ENCODE results near the gene TGFB1. TPM values are rescaled to one million over a fixed set of nuclear protein-coding genes. Genes with fewer than 3 reads are reported as not detected.

TGFB1 gene
- polyA plus RNA-seq, 1 of the 3 experiments (the other 2 are of a cell fraction), result 25.5 TPM

DNA sequence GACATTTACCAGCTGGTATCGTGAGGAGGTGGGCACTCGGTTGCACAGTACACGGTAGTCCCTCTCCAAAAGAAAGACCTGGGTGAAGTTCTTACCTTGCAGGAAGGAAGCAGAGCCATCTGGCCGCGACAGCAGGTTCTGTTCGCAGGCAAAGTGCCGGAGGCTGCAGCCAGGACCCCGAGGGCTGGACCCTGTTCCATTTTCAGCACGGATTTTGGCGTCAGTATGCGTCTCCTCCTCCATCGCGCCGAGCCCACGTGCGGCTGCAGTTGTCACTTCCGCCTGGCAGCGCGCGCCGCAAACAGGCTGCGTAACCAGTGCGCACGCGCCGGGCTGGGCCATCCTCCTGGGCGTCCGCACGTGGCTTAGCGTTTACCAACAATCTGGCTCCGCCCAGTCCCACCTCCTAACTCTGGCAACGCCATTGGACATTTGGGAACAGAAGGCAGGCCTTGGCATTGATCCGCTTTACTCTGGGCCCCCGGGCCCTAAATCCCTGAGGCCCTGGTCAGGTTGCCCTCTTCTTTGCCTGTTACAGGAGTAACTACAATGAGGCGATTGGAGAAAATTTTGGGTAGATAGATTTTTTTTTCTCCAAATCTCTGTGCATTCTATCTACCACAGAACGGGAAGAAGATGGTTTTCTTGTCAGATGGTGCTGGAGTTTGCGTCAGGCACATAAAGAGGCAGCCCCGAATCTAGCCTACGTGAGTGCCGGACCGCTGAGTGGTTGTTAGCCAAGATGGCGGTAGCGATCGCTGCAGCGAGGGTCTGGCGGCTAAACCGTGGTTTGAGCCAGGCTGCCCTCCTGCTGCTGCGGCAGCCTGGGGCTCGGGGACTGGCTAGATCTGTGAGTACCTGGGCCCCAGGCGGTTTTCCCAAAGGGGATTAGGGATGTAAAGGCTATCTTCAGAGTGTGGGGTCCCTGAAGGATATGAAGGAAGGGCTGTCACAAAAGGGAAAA lies 43.6 kb upstream of the TGFB1 start, which contains the start of the genes BCKDHA and EXOSC5:
Gene BCKDHA (plus strand): TSS at position 733 of the 964 bp plus-strand sequence. CDS start 10 bp downstream, at position 743.
Gene EXOSC5 (minus strand): TSS at position 274 of the 964 bp plus-strand sequence. CDS start 31 bp downstream, at position 243.
- POLR2A ChIA-PET, result no interaction called here
- no peaks in the 10 kb centered on the region for H3K9me3 ChIP-seq
- peak within 1 kb of the TSS; percentile 79 to 93 for H3K4me3 ChIP-seq (ENCODE audit: low read depth in 2 of 2, low read length in 1 of 2)
- CTCF ChIA-PET, result no interaction called here
- H3K9me2 ChIP-seq, result no peaks in the 10 kb centered on the region
- no peaks in the 10 kb centered on the region for H3F3A ChIP-seq (replicated peaks; ENCODE audit: insufficient read depth)
- peak within 1 kb of the TSS; percentile 95 for H3K9ac ChIP-seq
- H3K4me1 ChIP-seq (ENCODE audit: control insufficient read depth in 1 of 2, insufficient read depth in 2 of 2, low read depth in 1 of 2, low read length in 1 of 2), result peaks cover 5 to 14% of the 10 kb centered on the region in 2 experiments; a peak in 2 of 4 replicates
- under 1% methylated on average over 25 of the region's 50 CpGs for WGBS (ENCODE audit: low lambda C conversion rate)
- H2AFZ ChIP-seq (ENCODE audit: low read depth), result peak within 1 kb of the TSS; percentile 93
- H3K36me3 ChIP-seq (replicated peaks in 1 of 2; ENCODE audit: control insufficient read depth in 1 of 2, insufficient read depth in 2 of 2, low read length in 1 of 2), result no peaks in the 10 kb centered on the region
- peak; percentile 97 for DNase-seq
- H3K27me3 ChIP-seq (ENCODE audit: insufficient read depth), result no peaks in the 10 kb centered on the region
- H3K79me2 ChIP-seq (ENCODE audit: insufficient read depth), result peaks cover 48% of the 10 kb centered on the region
- no peaks in the 10 kb centered on the region for H4K20me1 ChIP-seq (ENCODE audit: insufficient read depth)
- peak within 1 kb of the TSS; percentile 86 to 90 for H3K27ac ChIP-seq (ENCODE audit: low read depth in 2 of 2, low read length in 1 of 2)
- H3K4me2 ChIP-seq, result peak within 1 kb of the TSS; percentile 99
- TF ChIP-seq SMC3 (IDR thresholded peaks at IDR 0.05; ENCODE audit: low read depth, low read length) (no peak), RXRA (IDR thresholded peaks at IDR 0.05; ENCODE audit: borderline replicate concordance, low read depth) (no peak), POLR2AphosphoS5 (IDR thresholded peaks at IDR 0.05; ENCODE audit: low read depth, low read length) (peak; percentile 76), TAF1 (IDR thresholded peaks at IDR 0.05; ENCODE audit: borderline replicate concordance, low read depth, low read length) (peak; percentile 83), YY1 (IDR thresholded peaks at IDR 0.05; ENCODE audit: low read depth) (peak; percentile 93), TCF12 (IDR thresholded peaks at IDR 0.05) (no peak), EP300 (IDR thresholded peaks at IDR 0.05; ENCODE audit: borderline replicate concordance in 1 of 2, low read depth in 1 of 2, low read length in 1 of 2) (no peak), JUND (IDR thresholded peaks at IDR 0.05) (no peak), GABPA (IDR thresholded peaks at IDR 0.05; ENCODE audit: low read depth) (peak; percentile 61), FOSL2 (IDR thresholded peaks at IDR 0.05; ENCODE audit: borderline replicate concordance, low read depth) (no peak), ELF1 (IDR thresholded peaks at IDR 0.05) (peak; percentile 78), TEAD4 (IDR thresholded peaks at IDR 0.05; ENCODE audit: borderline replicate concordance, insufficient read depth) (no peak), EZH2phosphoT487 (IDR thresholded peaks at IDR 0.05; ENCODE audit: borderline replicate concordance, low read depth) (no peak), RCOR1 (IDR thresholded peaks at IDR 0.05; ENCODE audit: low read length) (no peak), RFX5 (IDR thresholded peaks at IDR 0.05; ENCODE audit: low read length) (no peak), NRF1 (IDR thresholded peaks at IDR 0.05; ENCODE audit: low read depth, low read length) (peak; percentile 97), FOXM1 (IDR thresholded peaks at IDR 0.05; ENCODE audit: low read depth) (no peak), RAD21 (IDR thresholded peaks at IDR 0.05; ENCODE audit: low read length) (no peak), FOXJ3 (CRISPR knock-in tag; IDR thresholded peaks at IDR 0.05) (no peak), MXI1 (IDR thresholded peaks at IDR 0.05; ENCODE audit: low read depth, low read length) (peak; percentile 100), MEF2A (IDR thresholded peaks at IDR 0.05; ENCODE audit: borderline replicate concordance, low read depth) (no peak), NFIC (IDR thresholded peaks at IDR 0.05; ENCODE audit: borderline replicate concordance) (peak; percentile 47; the same call in 1 of the 2 replicates)
- TF ChIP-seq, protein P1, sequence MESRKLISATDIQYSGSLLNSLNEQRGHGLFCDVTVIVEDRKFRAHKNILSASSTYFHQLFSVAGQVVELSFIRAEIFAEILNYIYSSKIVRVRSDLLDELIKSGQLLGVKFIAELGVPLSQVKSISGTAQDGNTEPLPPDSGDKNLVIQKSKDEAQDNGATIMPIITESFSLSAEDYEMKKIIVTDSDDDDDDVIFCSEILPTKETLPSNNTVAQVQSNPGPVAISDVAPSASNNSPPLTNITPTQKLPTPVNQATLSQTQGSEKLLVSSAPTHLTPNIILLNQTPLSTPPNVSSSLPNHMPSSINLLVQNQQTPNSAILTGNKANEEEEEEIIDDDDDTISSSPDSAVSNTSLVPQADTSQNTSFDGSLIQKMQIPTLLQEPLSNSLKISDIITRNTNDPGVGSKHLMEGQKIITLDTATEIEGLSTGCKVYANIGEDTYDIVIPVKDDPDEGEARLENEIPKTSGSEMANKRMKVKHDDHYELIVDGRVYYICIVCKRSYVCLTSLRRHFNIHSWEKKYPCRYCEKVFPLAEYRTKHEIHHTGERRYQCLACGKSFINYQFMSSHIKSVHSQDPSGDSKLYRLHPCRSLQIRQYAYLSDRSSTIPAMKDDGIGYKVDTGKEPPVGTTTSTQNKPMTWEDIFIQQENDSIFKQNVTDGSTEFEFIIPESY (IDR thresholded peaks at IDR 0.05; ENCODE audit: borderline replicate concordance, low read depth), result no peak
- TF ChIP-seq, protein P2, sequence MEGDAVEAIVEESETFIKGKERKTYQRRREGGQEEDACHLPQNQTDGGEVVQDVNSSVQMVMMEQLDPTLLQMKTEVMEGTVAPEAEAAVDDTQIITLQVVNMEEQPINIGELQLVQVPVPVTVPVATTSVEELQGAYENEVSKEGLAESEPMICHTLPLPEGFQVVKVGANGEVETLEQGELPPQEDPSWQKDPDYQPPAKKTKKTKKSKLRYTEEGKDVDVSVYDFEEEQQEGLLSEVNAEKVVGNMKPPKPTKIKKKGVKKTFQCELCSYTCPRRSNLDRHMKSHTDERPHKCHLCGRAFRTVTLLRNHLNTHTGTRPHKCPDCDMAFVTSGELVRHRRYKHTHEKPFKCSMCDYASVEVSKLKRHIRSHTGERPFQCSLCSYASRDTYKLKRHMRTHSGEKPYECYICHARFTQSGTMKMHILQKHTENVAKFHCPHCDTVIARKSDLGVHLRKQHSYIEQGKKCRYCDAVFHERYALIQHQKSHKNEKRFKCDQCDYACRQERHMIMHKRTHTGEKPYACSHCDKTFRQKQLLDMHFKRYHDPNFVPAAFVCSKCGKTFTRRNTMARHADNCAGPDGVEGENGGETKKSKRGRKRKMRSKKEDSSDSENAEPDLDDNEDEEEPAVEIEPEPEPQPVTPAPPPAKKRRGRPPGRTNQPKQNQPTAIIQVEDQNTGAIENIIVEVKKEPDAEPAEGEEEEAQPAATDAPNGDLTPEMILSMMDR (IDR thresholded peaks at IDR 0.05), result no peak
- TF ChIP-seq, protein P3, sequence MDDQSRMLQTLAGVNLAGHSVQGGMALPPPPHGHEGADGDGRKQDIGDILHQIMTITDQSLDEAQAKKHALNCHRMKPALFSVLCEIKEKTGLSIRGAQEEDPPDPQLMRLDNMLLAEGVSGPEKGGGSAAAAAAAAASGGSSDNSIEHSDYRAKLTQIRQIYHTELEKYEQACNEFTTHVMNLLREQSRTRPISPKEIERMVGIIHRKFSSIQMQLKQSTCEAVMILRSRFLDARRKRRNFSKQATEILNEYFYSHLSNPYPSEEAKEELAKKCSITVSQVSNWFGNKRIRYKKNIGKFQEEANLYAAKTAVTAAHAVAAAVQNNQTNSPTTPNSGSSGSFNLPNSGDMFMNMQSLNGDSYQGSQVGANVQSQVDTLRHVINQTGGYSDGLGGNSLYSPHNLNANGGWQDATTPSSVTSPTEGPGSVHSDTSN (IDR thresholded peaks at IDR 0.05), result no peak
- TF ChIP-seq, protein P4, sequence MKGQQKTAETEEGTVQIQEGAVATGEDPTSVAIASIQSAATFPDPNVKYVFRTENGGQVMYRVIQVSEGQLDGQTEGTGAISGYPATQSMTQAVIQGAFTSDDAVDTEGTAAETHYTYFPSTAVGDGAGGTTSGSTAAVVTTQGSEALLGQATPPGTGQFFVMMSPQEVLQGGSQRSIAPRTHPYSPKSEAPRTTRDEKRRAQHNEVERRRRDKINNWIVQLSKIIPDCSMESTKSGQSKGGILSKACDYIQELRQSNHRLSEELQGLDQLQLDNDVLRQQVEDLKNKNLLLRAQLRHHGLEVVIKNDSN (IDR thresholded peaks at IDR 0.05; ENCODE audit: borderline replicate concordance, low read depth), result peak; percentile 87
- TF ChIP-seq, protein P5, sequence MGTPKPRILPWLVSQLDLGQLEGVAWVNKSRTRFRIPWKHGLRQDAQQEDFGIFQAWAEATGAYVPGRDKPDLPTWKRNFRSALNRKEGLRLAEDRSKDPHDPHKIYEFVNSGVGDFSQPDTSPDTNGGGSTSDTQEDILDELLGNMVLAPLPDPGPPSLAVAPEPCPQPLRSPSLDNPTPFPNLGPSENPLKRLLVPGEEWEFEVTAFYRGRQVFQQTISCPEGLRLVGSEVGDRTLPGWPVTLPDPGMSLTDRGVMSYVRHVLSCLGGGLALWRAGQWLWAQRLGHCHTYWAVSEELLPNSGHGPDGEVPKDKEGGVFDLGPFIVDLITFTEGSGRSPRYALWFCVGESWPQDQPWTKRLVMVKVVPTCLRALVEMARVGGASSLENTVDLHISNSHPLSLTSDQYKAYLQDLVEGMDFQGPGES (IDR thresholded peaks at IDR 0.05; ENCODE audit: low read depth, low read length), result no peak

Data from SK-N-SH (cell line).